PC-9 (cell line): ENCODE measurements around the gene BCAS3. TPM values are rescaled to one million over a fixed set of nuclear protein-coding genes. Genes with fewer than 3 reads are reported as not detected.
A peak's percentile ranks its signal among the peaks of the same experiment; 100 is the strongest.
"Not testable (repeated sequence)": the region's sequence is repeated elsewhere in the genome, so short reads cannot be mapped to it uniquely, and the experiment has no call there.

ENCODE experiments used
- BruUV-seq: library from RNA; stranded (reverse); fragments of 400-500 nt; replicated peaks from 2 replicates; lab custom pipeline; 2021; lab: Mats Ljungman, UMichigan
- CTCF ChIA-PET: fragments of 300-600 bp; sonication (Branson Sonifier 250); formaldehyde crosslinking; loops from one replicate; lab custom pipeline; 2022; ENCODE audit warnings: antibody characterized with exemption; lab: Charles Lee
- POLR2A ChIA-PET: fragments of 300-600 bp; sonication (Branson Sonifier 250); formaldehyde crosslinking; loops from one replicate; lab custom pipeline; 2022; ENCODE audit warnings: antibody characterized with exemption; ENCODE audit not compliant: unreplicated experiment; lab: Charles Lee
- DNase-seq, 2 experiments: peaks; one replicate each; pipeline versions ENCODE4 v3.0.0 to v3.0.0-alpha.2; 2015 to 2022; ENCODE audit warnings: mixed read lengths in 1 of 2
- H2AFZ ChIP-seq: fragments of 200-600 bp; sonication (generic); 2 replicates; pipeline ENCODE4 v1.8.1; 2017; ENCODE audit warnings: antibody characterized with exemption
- H3F3A ChIP-seq: fragments of 200-600 bp; sonication (generic); 2 replicates; pipeline ENCODE4 v1.8.1; 2017; ENCODE audit warnings: antibody characterized with exemption, mild to moderate bottlenecking, low read depth; ENCODE audit not compliant: insufficient read depth
- H3K27ac ChIP-seq: fragments of 200-600 bp; sonication (generic); 2 replicates; pipeline ENCODE4 v1.6.1; 2016; ENCODE audit warnings: mixed run types
- H3K27me3 ChIP-seq: fragments of 200-600 bp; sonication (generic); 2 replicates; pipeline ENCODE4 v1.6.1; 2016; ENCODE audit warnings: low read depth, mixed run types; ENCODE audit not compliant: insufficient read depth
- H3K36me3 ChIP-seq: fragments of 200-600 bp; sonication (generic); 2 replicates; pipeline ENCODE4 v1.6.1; 2016; ENCODE audit warnings: low read depth, mixed run types
- H3K4me1 ChIP-seq: fragments of 200-600 bp; sonication (generic); replicated peaks from 2 replicates; pipeline ENCODE4 v1.6.1; 2016; ENCODE audit warnings: mixed run types; ENCODE audit not compliant: insufficient read depth
- H3K4me2 ChIP-seq: fragments of 200-600 bp; sonication (generic); 2 replicates; pipeline ENCODE4 v1.6.1; 2017; ENCODE audit warnings: mixed run types
- H3K4me3 ChIP-seq: fragments of 200-600 bp; sonication (generic); 2 replicates; pipeline ENCODE4 v1.6.1; 2016; ENCODE audit warnings: mixed run types
- H3K79me2 ChIP-seq: fragments of 200-600 bp; sonication (generic); 2 replicates; pipeline ENCODE4 v1.6.1; 2017; ENCODE audit warnings: low read depth, mixed run types
- H3K9me2 ChIP-seq: fragments of 200-600 bp; sonication (generic); 2 replicates; pipeline ENCODE4 v1.8.1; 2017; ENCODE audit warnings: mild to moderate bottlenecking; ENCODE audit not compliant: insufficient read depth
- H3K9me3 ChIP-seq: fragments of 200-600 bp; sonication (generic); 2 replicates; pipeline ENCODE4 v1.8.1; 2016; ENCODE audit warnings: low read depth; ENCODE audit not compliant: insufficient read depth
- H4K20me1 ChIP-seq: fragments of 200-600 bp; sonication (generic); 2 replicates; pipeline ENCODE4 v1.8.1; 2017; ENCODE audit not compliant: insufficient read depth
- EZH2 ChIP-seq: fragments of 200-600 bp; sonication (generic); IDR thresholded peaks from 2 replicates; pipeline ENCODE4 v1.8.0; 2017; ENCODE audit warnings: antibody characterized with exemption, low read depth
- intact Hi-C: fragments of 100-400 bp; cut with micrococcal nuclease; formaldehyde crosslinking; loops from one replicate; pipeline ENCODE4 v1.10.0; 2022; ENCODE audit not compliant: unreplicated experiment
- total RNA-seq: library from RNA; stranded (reverse); gene quantifications from 2 replicates; pipeline ENCODE4 v1.2.3, GENCODE V29; 2021
- TF ChIP-seq, protein P1 (sequence below): fragments of 200-600 bp; sonication (generic); conservative IDR thresholded peaks from 2 replicates; pipeline ENCODE4 v1.6.1; 2017; ENCODE audit warnings: mixed run types, antibody characterized with exemption, mild to moderate bottlenecking, moderate library complexity

The BCAS3 gene
- total RNA-seq, 1 experiment from 2014 or later, result 26.0 TPM

DNA sequence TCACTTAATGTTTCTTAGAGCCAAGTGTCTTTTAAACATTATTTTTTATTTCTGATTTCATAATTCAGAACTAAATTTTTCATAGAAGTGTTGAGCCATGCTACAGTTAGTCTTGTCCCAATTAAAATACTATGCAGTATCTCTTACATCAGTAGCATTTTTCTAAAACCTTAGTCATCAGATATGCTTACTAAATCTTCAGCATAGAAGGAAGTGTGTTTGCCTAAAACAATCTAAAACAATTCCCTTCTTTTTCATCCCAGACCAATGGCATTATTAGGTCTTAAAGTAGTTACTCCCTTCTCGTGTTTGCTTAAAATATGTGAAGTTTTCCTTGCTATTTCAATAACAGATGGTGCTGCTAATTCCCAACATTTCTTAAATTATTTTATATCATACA is 13.6 kb upstream of the BCAS3 start:
- H3K9me2 ChIP-seq, result no peaks in the 10 kb centered on the region
- H3K4me1 ChIP-seq, result no peaks in the 10 kb centered on the region
- peak overlapping the region; percentile 33; the same call in 1 of the 2 replicates for H3K27ac ChIP-seq
- no peaks in the 10 kb centered on the region for H3F3A ChIP-seq
- H3K9me3 ChIP-seq, result no peaks in the 10 kb centered on the region
- H3K36me3 ChIP-seq, result no peaks in the 10 kb centered on the region
- H2AFZ ChIP-seq, result no peak overlapping the region
- no peak for TF ChIP-seq EZH2
- TF ChIP-seq, protein P1, sequence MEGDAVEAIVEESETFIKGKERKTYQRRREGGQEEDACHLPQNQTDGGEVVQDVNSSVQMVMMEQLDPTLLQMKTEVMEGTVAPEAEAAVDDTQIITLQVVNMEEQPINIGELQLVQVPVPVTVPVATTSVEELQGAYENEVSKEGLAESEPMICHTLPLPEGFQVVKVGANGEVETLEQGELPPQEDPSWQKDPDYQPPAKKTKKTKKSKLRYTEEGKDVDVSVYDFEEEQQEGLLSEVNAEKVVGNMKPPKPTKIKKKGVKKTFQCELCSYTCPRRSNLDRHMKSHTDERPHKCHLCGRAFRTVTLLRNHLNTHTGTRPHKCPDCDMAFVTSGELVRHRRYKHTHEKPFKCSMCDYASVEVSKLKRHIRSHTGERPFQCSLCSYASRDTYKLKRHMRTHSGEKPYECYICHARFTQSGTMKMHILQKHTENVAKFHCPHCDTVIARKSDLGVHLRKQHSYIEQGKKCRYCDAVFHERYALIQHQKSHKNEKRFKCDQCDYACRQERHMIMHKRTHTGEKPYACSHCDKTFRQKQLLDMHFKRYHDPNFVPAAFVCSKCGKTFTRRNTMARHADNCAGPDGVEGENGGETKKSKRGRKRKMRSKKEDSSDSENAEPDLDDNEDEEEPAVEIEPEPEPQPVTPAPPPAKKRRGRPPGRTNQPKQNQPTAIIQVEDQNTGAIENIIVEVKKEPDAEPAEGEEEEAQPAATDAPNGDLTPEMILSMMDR, result no peak
- no peaks in the 10 kb centered on the region for H4K20me1 ChIP-seq
- BruUV-seq, result no TSS peak
- no peak overlapping the region for H3K4me2 ChIP-seq
- H3K4me3 ChIP-seq, result no peak overlapping the region
- CTCF ChIA-PET, result no interaction called here
- H3K27me3 ChIP-seq, result no peaks in the 10 kb centered on the region
- no peak for DNase-seq
- intact Hi-C loops, result no loop called here
- no peaks in the 10 kb centered on the region for H3K79me2 ChIP-seq
- POLR2A ChIA-PET, result no interaction called here

GRCh38 chr17:60665602-60666001 is 12.0 kb upstream of the BCAS3 start:
- H3K36me3 ChIP-seq, result no peaks in the 10 kb centered on the region
- no peaks in the 10 kb centered on the region for H3K27me3 ChIP-seq
- H2AFZ ChIP-seq, result no peak overlapping the region
- intact Hi-C loops, result no loop called here
- ChIA-PET POLR2A (no interaction called here), CTCF (no interaction called here)
- H3F3A ChIP-seq, result no peaks in the 10 kb centered on the region
- no peak overlapping the region for H3K27ac ChIP-seq
- H3K9me2 ChIP-seq, result no peaks in the 10 kb centered on the region
- H3K79me2 ChIP-seq, result no peaks in the 10 kb centered on the region
- H3K4me2 ChIP-seq, result no peak overlapping the region
- H3K4me1 ChIP-seq, result no peaks in the 10 kb centered on the region
- H4K20me1 ChIP-seq, result no peaks in the 10 kb centered on the region
- H3K4me3 ChIP-seq, result no peak overlapping the region
- TF ChIP-seq, protein P1, result no peak
- TF ChIP-seq EZH2, result no peak
- BruUV-seq, result no TSS peak
- no peak for DNase-seq
- no peaks in the 10 kb centered on the region for H3K9me3 ChIP-seq

- H3K9me2 ChIP-seq, H3K79me2 ChIP-seq, H3F3A ChIP-seq, BruUV-seq, H3K4me2 ChIP-seq, POLR2A ChIA-PET, CTCF ChIA-PET, H3K36me3 ChIP-seq, H3K27ac ChIP-seq, H2AFZ ChIP-seq, H4K20me1 ChIP-seq, H3K4me1 ChIP-seq, H3K9me3 ChIP-seq, H3K4me3 ChIP-seq, DNase-seq, intact Hi-C loops, H3K27me3 ChIP-seq: not testable (repeated sequence)
Measured at GRCh38 chr17:60668741-60669140, 8.9 kb upstream of the BCAS3 start.

DNA sequence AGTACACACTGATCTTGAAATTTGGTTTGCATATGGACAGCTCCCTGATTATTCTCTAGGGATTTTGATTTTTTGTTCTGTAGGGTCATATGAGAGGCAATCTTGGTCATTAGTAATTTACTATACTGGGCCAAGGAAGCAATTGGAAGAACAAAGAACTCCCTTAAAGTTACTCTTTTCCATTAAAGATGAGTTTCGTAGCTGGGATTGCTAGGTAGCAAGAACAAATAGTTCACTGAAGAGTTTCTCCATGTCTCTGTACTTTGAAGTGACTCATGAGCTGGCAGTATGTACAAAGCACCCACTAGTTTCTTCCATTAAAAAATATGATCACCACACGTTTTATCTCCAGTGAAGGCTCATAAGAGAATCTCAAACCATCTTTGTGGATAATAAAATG is 6.2 kb upstream of the BCAS3 start:
- no peaks in the 10 kb centered on the region for H3K36me3 ChIP-seq
- H3K27me3 ChIP-seq, result no peaks in the 10 kb centered on the region
- no peaks in the 10 kb centered on the region for H3K79me2 ChIP-seq
- no peak overlapping the region for H3K4me3 ChIP-seq
- TF ChIP-seq, protein P1, result no peak
- TF ChIP-seq EZH2, result no peak
- H3K4me2 ChIP-seq, result no peak overlapping the region
- no peaks in the 10 kb centered on the region for H3K9me2 ChIP-seq
- intact Hi-C loops, result no loop called here
- 0 out of 2 replicates have a peak overlapping the region, but pooled peaks have one; percentile 22 for H3K27ac ChIP-seq
- no peaks in the 10 kb centered on the region for H3K9me3 ChIP-seq
- no peaks in the 10 kb centered on the region for H4K20me1 ChIP-seq
- BruUV-seq, result no TSS peak
- POLR2A ChIA-PET, result no interaction called here
- peaks cover 12% of the 10 kb centered on the region; the same call in 1 of the 2 replicates for H3F3A ChIP-seq
- CTCF ChIA-PET, result no interaction called here
- no peaks in the 10 kb centered on the region for H3K4me1 ChIP-seq
- H2AFZ ChIP-seq, result no peak overlapping the region
- DNase-seq, result no peak

DNA sequence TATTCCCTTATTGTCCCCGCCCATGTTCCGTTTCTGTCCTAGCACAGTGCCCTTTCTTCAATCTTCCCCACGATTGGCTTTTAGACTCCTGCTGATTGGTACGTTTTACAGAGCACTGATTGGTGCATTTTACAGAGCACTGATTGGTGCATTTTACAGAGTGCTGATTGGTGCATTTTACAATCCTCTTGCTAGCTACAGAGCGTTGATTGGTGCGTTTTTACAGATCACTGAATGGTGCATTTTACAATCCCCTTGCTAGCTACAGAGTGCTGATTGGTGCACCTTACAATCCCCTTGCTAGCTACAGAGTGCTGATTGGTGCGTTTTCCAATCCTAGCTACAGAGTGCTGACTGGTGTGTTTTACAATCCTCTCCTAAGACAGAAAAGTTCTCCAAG is 3.0 kb upstream of the BCAS3 start:
- H3K9me3 ChIP-seq, intact Hi-C loops, H3K9me2 ChIP-seq, H3K4me3 ChIP-seq, H3K27ac ChIP-seq, CTCF ChIA-PET, H3K79me2 ChIP-seq, H3K27me3 ChIP-seq, H3K36me3 ChIP-seq, BruUV-seq, H2AFZ ChIP-seq, H4K20me1 ChIP-seq, H3K4me2 ChIP-seq, H3K4me1 ChIP-seq, DNase-seq: not testable (repeated sequence)
- POLR2A ChIA-PET, result interaction anchor here (0.6 kb wide), 1 partner anchor 1487 kb away, joined by 3 read pairs; no protein-coding TSS in a partner anchor
- H3F3A ChIP-seq, result peaks cover 12% of the 10 kb centered on the region; the same call in 1 of the 2 replicates
